ENCODE data around the gene CLIC4. TPM values are rescaled to one million over a fixed set of nuclear protein-coding genes. Genes with fewer than 3 reads are reported as not detected.

CLIC4 gene
- total RNA-seq, 2 donors from 2014 or later = 59.7 to 68.2 TPM

DNA sequence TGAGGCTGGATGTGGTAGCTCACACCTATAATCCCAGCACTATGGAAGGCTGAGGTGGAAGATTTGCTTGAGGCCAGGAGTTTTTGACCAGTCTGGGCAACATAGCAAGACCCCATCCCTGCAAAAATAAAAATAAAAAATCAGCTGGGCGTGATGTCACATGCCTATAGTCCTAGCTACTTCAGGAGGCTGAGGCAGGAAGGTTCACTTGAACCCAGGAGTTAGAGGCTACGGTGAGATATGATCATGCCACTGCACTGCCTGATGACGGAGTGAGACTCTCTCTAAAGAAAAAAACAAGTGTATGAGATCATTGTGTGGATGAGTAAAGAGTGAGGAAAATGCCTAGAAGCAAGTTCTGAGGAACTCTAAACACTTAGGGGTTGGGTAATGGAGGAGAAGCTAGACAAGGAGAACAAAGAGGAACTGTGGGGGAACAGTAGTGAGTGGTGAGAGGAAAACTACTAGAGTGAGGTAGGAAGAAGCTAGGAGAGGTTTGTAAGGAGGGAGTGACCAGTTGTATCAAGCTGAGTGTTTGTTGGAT lies 17.0 kb downstream of the CLIC4 start:
- H3K27ac Mint-ChIP-seq = no peak overlapping the region
- H3K4me1 Mint-ChIP-seq (ENCODE audit: low read depth) = no peaks in the 10 kb centered on the region
- DNase-seq (no peak), ATAC-seq (replicated peaks in 1 of 2) (no peak)
- no peak overlapping the region for H3K4me3 Mint-ChIP-seq
- no peaks in the 10 kb centered on the region for H3K9me3 Mint-ChIP-seq
- H3K36me3 Mint-ChIP-seq (ENCODE audit: insufficient read depth in 2 of 2) = no peaks in the 10 kb centered on the region
- H3K27me3 Mint-ChIP-seq (ENCODE audit: low read depth) = no peaks in the 10 kb centered on the region

DNA sequence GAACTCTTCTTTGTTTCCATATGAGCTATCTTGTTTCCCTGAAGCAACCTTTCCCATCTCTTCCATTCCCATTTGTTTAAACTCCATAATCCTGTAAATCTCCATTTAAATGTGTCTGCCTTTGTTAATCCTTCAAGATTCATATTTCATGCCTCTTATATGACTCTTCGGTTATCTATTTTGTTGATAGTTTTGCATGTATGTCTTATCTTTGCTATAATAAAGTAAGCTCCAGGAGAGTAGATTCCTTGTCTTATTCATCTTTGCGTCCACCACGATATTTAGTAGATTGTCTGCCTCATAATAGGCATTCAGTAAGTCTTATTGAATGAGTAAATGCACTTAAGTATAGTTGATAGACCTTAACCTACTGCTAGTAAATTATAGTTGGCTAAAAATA lies 18.4 kb downstream of the CLIC4 start:
- H3K9me3 Mint-ChIP-seq = no peaks in the 10 kb centered on the region
- H3K27ac Mint-ChIP-seq = no peak overlapping the region
- no peaks in the 10 kb centered on the region for H3K27me3 Mint-ChIP-seq (ENCODE audit: low read depth)
- ATAC-seq (replicated peaks in 1 of 2) (no peak), DNase-seq (no peak)
- H3K4me1 Mint-ChIP-seq (ENCODE audit: low read depth) = no peaks in the 10 kb centered on the region
- H3K36me3 Mint-ChIP-seq (ENCODE audit: insufficient read depth in 2 of 2) = no peaks in the 10 kb centered on the region
- H3K4me3 Mint-ChIP-seq = no peak overlapping the region

DNA sequence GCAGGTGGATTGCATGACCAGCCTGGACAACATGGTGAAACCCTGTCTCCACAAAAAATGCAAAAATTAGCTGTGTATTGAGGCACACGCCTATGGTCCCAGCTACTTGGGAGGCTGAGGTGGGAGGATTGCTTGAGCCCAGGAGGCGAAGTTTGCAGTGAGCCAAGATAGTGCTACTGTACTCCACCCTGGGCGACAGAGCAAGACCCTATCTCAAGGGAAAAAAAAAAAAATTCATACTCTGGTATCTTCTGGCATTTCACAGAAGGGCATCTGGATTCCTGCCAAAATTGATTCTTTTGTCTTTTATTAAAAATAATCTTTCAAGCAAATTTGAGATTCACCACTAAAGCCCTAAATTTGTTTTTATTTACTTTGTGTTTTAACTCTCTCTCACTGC lies 19.2 kb downstream of the CLIC4 start:
- H3K36me3 Mint-ChIP-seq (ENCODE audit: insufficient read depth in 2 of 2) = no peaks in the 10 kb centered on the region
- DNase-seq (no peak), ATAC-seq (replicated peaks in 1 of 2) (no peak)
- H3K9me3 Mint-ChIP-seq = no peaks in the 10 kb centered on the region
- no peaks in the 10 kb centered on the region for H3K27me3 Mint-ChIP-seq (ENCODE audit: low read depth)
- H3K27ac Mint-ChIP-seq = no peak overlapping the region
- H3K4me3 Mint-ChIP-seq = no peak overlapping the region
- no peaks in the 10 kb centered on the region for H3K4me1 Mint-ChIP-seq (ENCODE audit: low read depth)

GRCh38 chr1:24764848-24765247 lies 19.6 kb downstream of the CLIC4 start:
- DNase-seq (no peak), ATAC-seq (replicated peaks in 1 of 2) (no peak)
- Mint-ChIP-seq H3K4me1 (ENCODE audit: low read depth) (no peaks in the 10 kb centered on the region), H3K36me3 (ENCODE audit: insufficient read depth in 2 of 2) (no peaks in the 10 kb centered on the region), H3K27me3 (ENCODE audit: low read depth) (no peaks in the 10 kb centered on the region), H3K4me3 (no peak overlapping the region), H3K27ac (no peak overlapping the region), H3K9me3 (no peaks in the 10 kb centered on the region)

- Mint-ChIP-seq H3K4me1 (ENCODE audit: low read depth) (no peaks in the 10 kb centered on the region), H3K36me3 (ENCODE audit: insufficient read depth in 2 of 2) (no peaks in the 10 kb centered on the region), H3K27me3 (ENCODE audit: low read depth) (no peaks in the 10 kb centered on the region)
Measured at GRCh38 chr1:24765308-24765988, 20.2 kb downstream of the CLIC4 start.

DNA sequence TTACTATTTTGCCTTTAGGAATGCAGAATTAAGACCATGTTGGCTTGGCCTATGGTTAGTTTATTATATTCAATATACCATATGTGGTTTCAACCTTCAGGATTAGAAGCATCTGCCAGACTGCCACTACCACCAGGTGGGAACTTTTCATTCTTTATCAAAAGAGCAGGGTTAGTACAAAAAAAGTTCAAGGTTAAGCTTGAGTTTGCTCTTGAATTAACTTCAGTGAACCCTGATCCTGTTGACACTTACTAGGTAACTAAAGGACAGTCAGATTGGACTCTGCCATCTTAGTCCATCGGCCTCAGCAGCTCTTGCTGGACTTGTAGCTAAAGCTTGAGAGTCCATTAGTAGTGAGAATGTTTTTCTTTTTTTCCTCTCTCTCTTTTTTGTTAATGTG lies 22.1 kb downstream of the CLIC4 start:
- no peaks in the 10 kb centered on the region for H3K4me1 Mint-ChIP-seq (ENCODE audit: low read depth)
- DNase-seq (no peak), ATAC-seq (replicated peaks in 1 of 2) (no peak)
- H3K36me3 Mint-ChIP-seq (ENCODE audit: insufficient read depth in 2 of 2) = no peaks in the 10 kb centered on the region
- no peaks in the 10 kb centered on the region for H3K9me3 Mint-ChIP-seq
- H3K4me3 Mint-ChIP-seq = no peak overlapping the region
- no peaks in the 10 kb centered on the region for H3K27me3 Mint-ChIP-seq (ENCODE audit: low read depth)
- no peak overlapping the region for H3K27ac Mint-ChIP-seq

More at GRCh38 chr1:24765308-24765988, 20.2 kb downstream of the CLIC4 start:
- no peak overlapping the region for H3K4me3 Mint-ChIP-seq
- no peak overlapping the region for H3K27ac Mint-ChIP-seq
- no peak for DNase-seq
- H3K9me3 Mint-ChIP-seq = no peaks in the 10 kb centered on the region
- ATAC-seq (replicated peaks in 1 of 2) = no peak

GRCh38 chr1:24768873-24769605 lies 23.8 kb downstream of the CLIC4 start:
- Mint-ChIP-seq H3K4me1 (ENCODE audit: low read depth) (no peaks in the 10 kb centered on the region), H3K27me3 (ENCODE audit: low read depth) (no peaks in the 10 kb centered on the region), H3K9me3 (no peaks in the 10 kb centered on the region), H3K27ac (no peak overlapping the region), H3K36me3 (ENCODE audit: insufficient read depth in 2 of 2) (no peaks in the 10 kb centered on the region), H3K4me3 (no peak overlapping the region)
- ATAC-seq (replicated peaks in 1 of 2) = no peak
- no peak for DNase-seq

DNA sequence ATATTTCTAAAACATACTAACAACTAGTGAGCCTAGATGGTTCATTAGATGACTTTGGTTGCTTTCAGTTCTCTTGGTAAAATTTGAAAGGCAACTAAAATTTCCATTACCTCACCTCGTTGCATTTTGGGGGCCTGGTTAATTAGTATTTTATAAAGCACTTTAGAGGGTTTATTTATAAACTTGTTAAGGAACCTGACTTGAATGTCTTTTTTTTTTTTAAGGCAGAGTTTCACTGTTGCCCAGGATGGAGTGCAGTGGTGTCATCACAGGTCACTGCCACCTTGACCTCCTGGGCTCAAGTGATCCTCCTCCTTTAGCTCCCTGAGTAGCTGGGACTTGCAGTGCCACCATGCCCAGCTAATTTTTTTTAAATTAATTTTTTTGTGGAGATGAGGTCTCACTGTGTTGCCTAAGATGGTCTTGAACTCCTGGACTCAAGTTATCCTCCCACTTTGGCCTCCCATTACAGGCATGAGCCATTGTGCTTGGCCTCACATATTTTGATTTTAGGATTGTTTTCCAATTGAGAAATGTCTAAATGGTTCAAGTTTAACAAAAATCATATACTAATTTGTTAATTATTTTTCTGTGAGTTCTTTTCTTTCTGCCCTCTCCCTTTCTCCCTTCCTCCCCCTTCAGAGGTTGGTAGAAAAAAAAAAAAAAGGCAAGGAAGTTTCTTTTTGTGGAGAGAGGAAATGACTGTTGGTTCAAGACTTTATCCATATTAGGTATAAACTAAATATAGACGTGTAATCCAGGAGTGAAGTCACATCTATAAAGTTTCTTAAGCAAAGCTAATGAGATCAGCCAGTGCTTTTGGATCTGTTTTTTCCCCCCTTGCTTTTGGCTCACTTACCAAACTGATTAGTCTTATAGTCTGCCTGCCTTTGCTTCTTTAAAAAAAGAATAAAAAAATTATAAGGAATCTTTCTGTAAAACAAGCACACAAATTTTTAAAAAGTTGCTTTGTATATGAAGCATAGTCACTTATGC lies 24.7 kb downstream of the CLIC4 start:
- ATAC-seq (replicated peaks in 1 of 2) (no peak), DNase-seq (no peak)
- H3K4me3 Mint-ChIP-seq = no peak overlapping the region
- H3K9me3 Mint-ChIP-seq = no peaks in the 10 kb centered on the region
- peak overlapping the region; percentile 57 for H3K27ac Mint-ChIP-seq
- H3K36me3 Mint-ChIP-seq (ENCODE audit: insufficient read depth in 2 of 2) = no peaks in the 10 kb centered on the region
- H3K27me3 Mint-ChIP-seq (ENCODE audit: low read depth) = no peaks in the 10 kb centered on the region
- no peaks in the 10 kb centered on the region for H3K4me1 Mint-ChIP-seq (ENCODE audit: low read depth)

- no peak for ATAC-seq (replicated peaks in 1 of 2)
- no peaks in the 10 kb centered on the region for H3K36me3 Mint-ChIP-seq (ENCODE audit: insufficient read depth in 2 of 2)
- H3K4me3 Mint-ChIP-seq = no peak overlapping the region
- no peaks in the 10 kb centered on the region for H3K4me1 Mint-ChIP-seq (ENCODE audit: low read depth)
- DNase-seq = no peak
- H3K9me3 Mint-ChIP-seq = no peaks in the 10 kb centered on the region
- H3K27ac Mint-ChIP-seq = no peak overlapping the region
- no peaks in the 10 kb centered on the region for H3K27me3 Mint-ChIP-seq (ENCODE audit: low read depth)
Measured at GRCh38 chr1:24770881-24771280, 25.6 kb downstream of the CLIC4 start.

DNA sequence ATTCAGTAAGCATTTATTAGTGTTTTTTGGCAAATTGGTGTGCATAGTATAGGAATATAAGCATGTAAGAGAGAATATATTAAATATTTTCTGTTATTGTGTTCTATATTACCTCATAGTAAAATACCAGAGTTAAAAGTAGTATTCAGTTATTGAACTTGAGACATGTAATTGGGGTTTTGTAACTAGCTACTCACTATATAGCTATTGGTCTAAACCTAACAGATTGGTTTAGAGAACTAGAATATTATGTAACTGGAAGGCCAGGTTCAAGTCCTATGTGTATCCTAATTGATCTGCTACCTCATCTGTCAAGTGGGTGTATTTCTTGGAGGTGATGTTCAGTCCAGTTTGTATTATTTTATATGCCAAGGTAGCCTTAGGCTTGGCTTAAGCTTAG lies 26.3 kb downstream of the CLIC4 start:
- Mint-ChIP-seq H3K36me3 (ENCODE audit: insufficient read depth in 2 of 2) (no peaks in the 10 kb centered on the region), H3K4me3 (no peak overlapping the region), H3K4me1 (ENCODE audit: low read depth) (no peaks in the 10 kb centered on the region), H3K27ac (no peak overlapping the region), H3K9me3 (no peaks in the 10 kb centered on the region), H3K27me3 (ENCODE audit: low read depth) (no peaks in the 10 kb centered on the region)
- ATAC-seq (replicated peaks in 1 of 2) = no peak
- DNase-seq = no peak

DNA sequence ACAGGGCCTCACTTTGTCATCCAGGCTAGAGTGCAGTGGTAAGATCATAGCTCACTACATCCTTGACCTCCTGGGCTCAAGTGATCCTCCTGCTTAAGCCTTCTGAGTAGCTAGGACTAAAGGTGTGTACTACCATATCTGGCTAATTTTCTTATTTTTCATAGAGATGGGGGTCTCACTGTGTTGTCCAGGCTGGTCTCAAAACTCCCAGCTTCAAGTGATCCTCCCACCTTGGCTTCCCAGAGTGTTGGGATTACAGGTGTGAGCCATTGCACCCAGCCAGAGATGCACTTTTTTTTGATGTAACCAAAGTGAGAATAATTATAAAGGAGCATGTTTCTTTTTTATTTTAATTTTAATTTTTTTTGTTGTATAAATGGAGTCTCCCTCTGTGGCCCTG lies 28.4 kb downstream of the CLIC4 start:
- no peak for ATAC-seq (replicated peaks in 1 of 2)
- H3K27ac Mint-ChIP-seq = no peak overlapping the region
- no peaks in the 10 kb centered on the region for H3K9me3 Mint-ChIP-seq
- no peak overlapping the region for H3K4me3 Mint-ChIP-seq
- H3K4me1 Mint-ChIP-seq (ENCODE audit: low read depth) = no peaks in the 10 kb centered on the region
- H3K36me3 Mint-ChIP-seq (ENCODE audit: insufficient read depth in 2 of 2) = no peaks in the 10 kb centered on the region
- no peaks in the 10 kb centered on the region for H3K27me3 Mint-ChIP-seq (ENCODE audit: low read depth)
- no peak for DNase-seq

- DNase-seq (no peak), ATAC-seq (replicated peaks in 1 of 2) (no peak)
- no peaks in the 10 kb centered on the region for H3K4me1 Mint-ChIP-seq (ENCODE audit: low read depth)
- H3K36me3 Mint-ChIP-seq (ENCODE audit: insufficient read depth in 2 of 2) = no peaks in the 10 kb centered on the region
- H3K4me3 Mint-ChIP-seq = no peak overlapping the region
- H3K27me3 Mint-ChIP-seq (ENCODE audit: low read depth) = no peaks in the 10 kb centered on the region
- H3K27ac Mint-ChIP-seq = no peak overlapping the region
- no peaks in the 10 kb centered on the region for H3K9me3 Mint-ChIP-seq
Measured at GRCh38 chr1:24775348-24775747, 30.1 kb downstream of the CLIC4 start.

DNA sequence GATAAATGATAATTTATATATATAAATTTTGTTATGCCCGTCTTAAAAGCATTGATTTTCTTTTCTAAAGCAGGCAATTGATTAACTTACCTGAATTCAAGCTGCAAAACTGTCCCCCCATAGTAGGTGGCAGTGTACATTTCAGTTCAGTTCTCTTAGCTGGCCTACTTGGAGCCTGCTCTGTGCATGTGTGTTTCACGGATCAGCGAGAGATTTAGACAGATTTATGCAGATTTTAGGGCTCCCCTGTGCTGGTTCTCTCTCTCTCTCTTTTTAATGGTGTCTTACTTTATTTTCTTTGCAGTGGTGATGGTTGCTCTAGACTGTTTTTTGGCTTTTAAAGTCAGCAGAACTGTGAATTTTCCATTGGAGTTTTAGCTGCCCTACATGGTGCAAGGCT lies 30.7 kb downstream of the CLIC4 start:
- Mint-ChIP-seq H3K27ac (no peak overlapping the region), H3K9me3 (no peaks in the 10 kb centered on the region), H3K36me3 (ENCODE audit: insufficient read depth in 2 of 2) (no peaks in the 10 kb centered on the region), H3K4me1 (ENCODE audit: low read depth) (no peaks in the 10 kb centered on the region), H3K4me3 (no peak overlapping the region), H3K27me3 (ENCODE audit: low read depth) (no peaks in the 10 kb centered on the region)
- DNase-seq = no peak
- ATAC-seq (replicated peaks in 1 of 2) = no peak

Measured in activated T-cell treated with anti-CD3 and anti-CD28 coated beads, Interleukin-2, amount 50 U/mL, for 72 hours (primary cell).